Measurements from ENCODE around the gene GTF3C5. TPM values are rescaled to one million over a fixed set of nuclear protein-coding genes. Genes with fewer than 3 reads are reported as not detected.

Gene GTF3C5
- total and polyA plus RNA-seq, 2 of the 4 experiments (the other 2 are of a cell fraction), result 49.1 to 52.3 TPM

DNA sequence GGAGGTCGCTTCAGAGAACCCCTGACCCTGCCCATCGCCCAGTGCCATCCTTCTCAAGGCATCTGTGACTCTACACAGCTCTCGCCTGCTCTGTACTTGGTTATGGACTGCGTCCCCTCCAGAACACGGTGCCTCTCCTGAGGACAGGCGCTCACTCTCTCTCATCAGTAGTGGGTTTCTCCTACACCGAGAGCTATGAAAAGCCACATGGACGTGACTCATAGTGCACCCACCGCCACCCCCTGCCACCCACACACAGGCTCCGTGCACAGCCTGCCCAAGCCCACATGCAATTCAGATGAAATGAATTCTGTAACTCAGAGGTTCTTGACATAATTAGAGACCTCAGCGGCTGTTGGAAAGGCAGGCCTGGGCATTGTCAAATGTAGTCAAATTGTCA, 13.9 kb downstream of the GTF3C5 start:
- no peak overlapping the region for H3K56ac ChIP-seq (ENCODE audit: extremely low read depth, insufficient read depth, low read length)
- BruUV-seq (replicated peaks), result no TSS peak
- H3K9ac ChIP-seq (ENCODE audit: low read depth, low read length), result no peak overlapping the region
- no peak overlapping the region for H3K4me2 ChIP-seq (ENCODE audit: low read depth, low read length)
- H2BK5ac ChIP-seq (ENCODE audit: low read depth, low read length, poor library complexity, severe bottlenecking), result no peak overlapping the region
- peaks cover 5 to 40% of the 10 kb centered on the region in 2 experiments; a peak in 3 of 4 replicates for H3K79me1 ChIP-seq (ENCODE audit: low read depth in 1 of 2, low read length in 2 of 2)
- no peaks in the 10 kb centered on the region for H3K27me3 ChIP-seq (ENCODE audit: control insufficient read depth, insufficient read depth, low read length)
- DNase-seq (no peak), ATAC-seq (ENCODE audit: low read depth) (no peak)
- H4K91ac ChIP-seq (ENCODE audit: insufficient read depth, low read depth, low read length), result no peak overlapping the region
- no peaks in the 10 kb centered on the region for H3K9me1 ChIP-seq (ENCODE audit: insufficient read depth, low read length)
- TF ChIP-seq, protein P1, sequence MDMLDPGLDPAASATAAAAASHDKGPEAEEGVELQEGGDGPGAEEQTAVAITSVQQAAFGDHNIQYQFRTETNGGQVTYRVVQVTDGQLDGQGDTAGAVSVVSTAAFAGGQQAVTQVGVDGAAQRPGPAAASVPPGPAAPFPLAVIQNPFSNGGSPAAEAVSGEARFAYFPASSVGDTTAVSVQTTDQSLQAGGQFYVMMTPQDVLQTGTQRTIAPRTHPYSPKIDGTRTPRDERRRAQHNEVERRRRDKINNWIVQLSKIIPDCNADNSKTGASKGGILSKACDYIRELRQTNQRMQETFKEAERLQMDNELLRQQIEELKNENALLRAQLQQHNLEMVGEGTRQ (IDR thresholded peaks at IDR 0.05; ENCODE audit: low read depth, low read length), result no peak
- no peak for TF ChIP-seq RFX5 (IDR thresholded peaks at IDR 0.05; ENCODE audit: low read depth, low read length)
- TF ChIP-seq, protein P2, sequence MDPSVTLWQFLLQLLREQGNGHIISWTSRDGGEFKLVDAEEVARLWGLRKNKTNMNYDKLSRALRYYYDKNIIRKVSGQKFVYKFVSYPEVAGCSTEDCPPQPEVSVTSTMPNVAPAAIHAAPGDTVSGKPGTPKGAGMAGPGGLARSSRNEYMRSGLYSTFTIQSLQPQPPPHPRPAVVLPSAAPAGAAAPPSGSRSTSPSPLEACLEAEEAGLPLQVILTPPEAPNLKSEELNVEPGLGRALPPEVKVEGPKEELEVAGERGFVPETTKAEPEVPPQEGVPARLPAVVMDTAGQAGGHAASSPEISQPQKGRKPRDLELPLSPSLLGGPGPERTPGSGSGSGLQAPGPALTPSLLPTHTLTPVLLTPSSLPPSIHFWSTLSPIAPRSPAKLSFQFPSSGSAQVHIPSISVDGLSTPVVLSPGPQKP (IDR thresholded peaks at IDR 0.05; ENCODE audit: borderline replicate concordance, low read depth, low read length), result no peak
- no peak for TF ChIP-seq MAFK (IDR thresholded peaks at IDR 0.05; ENCODE audit: low read depth, low read length)
- no peak for TF ChIP-seq RAD21 (IDR thresholded peaks at IDR 0.05; ENCODE audit: low read length)
- TF ChIP-seq CEBPB (IDR thresholded peaks at IDR 0.05; ENCODE audit: low read depth, low read length), result no peak
- TF ChIP-seq, protein P3, sequence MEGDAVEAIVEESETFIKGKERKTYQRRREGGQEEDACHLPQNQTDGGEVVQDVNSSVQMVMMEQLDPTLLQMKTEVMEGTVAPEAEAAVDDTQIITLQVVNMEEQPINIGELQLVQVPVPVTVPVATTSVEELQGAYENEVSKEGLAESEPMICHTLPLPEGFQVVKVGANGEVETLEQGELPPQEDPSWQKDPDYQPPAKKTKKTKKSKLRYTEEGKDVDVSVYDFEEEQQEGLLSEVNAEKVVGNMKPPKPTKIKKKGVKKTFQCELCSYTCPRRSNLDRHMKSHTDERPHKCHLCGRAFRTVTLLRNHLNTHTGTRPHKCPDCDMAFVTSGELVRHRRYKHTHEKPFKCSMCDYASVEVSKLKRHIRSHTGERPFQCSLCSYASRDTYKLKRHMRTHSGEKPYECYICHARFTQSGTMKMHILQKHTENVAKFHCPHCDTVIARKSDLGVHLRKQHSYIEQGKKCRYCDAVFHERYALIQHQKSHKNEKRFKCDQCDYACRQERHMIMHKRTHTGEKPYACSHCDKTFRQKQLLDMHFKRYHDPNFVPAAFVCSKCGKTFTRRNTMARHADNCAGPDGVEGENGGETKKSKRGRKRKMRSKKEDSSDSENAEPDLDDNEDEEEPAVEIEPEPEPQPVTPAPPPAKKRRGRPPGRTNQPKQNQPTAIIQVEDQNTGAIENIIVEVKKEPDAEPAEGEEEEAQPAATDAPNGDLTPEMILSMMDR (conservative IDR thresholded peaks at IDR 0.05; ENCODE audit: low read depth, low read length), result no peak
- no peak for TF ChIP-seq NFE2L2 (IDR thresholded peaks at IDR 0.05; ENCODE audit: low read depth, low read length)
- no peak for TF ChIP-seq BHLHE40 (IDR thresholded peaks at IDR 0.05; ENCODE audit: low read depth, low read length)
- no peak for TF ChIP-seq CHD1 (IDR thresholded peaks at IDR 0.05; ENCODE audit: low read depth, low read length)
- TF ChIP-seq POLR2A (IDR thresholded peaks at IDR 0.05; ENCODE audit: low read depth, low read length), result no peak
- no peak for TF ChIP-seq MAZ (IDR thresholded peaks at IDR 0.05; ENCODE audit: borderline replicate concordance, low read depth, low read length)
- no peak overlapping the region for H2BK20ac ChIP-seq (ENCODE audit: low read depth, low read length)
- no peak overlapping the region for H2BK120ac ChIP-seq (ENCODE audit: low read depth, low read length)
- ChIA-PET POLR2A (ENCODE audit: unreplicated experiment) (interaction anchor here (0.6 kb wide), 1 partner anchor 758 kb away, joined by 3 read pairs; no protein-coding TSS in a partner anchor), CTCF (interaction anchor here (1.7 kb wide), 1 partner anchor 100 kb away, joined by 4 read pairs; no protein-coding TSS in a partner anchor)
- no peak overlapping the region for H3K27ac ChIP-seq (ENCODE audit: insufficient read depth, low read length)
- no peak overlapping the region for H2AFZ ChIP-seq (replicated peaks; ENCODE audit: low read length, poor library complexity)
- no peak overlapping the region for H3K18ac ChIP-seq (ENCODE audit: low read depth, low read length)
- intact Hi-C loops (cut with micrococcal nuclease), result no loop called here
- H4K8ac ChIP-seq (ENCODE audit: low read depth in 2 of 2, low read length in 2 of 2), result no peak overlapping the region
- H3K9me3 ChIP-seq (ENCODE audit: control insufficient read depth, insufficient read depth, low read length), result no peaks in the 10 kb centered on the region
- H3K4ac ChIP-seq (ENCODE audit: low read depth, low read length), result no peak overlapping the region
- H3K36me3 ChIP-seq (ENCODE audit: control insufficient read depth, insufficient read depth, low read length), result peaks cover 57% of the 10 kb centered on the region
- 80% methylated on average over 1 of the region's 11 CpGs; no CpG with 5 or more reads in 1 of the 2 experiments for WGBS, 2 experiments (ENCODE audit: extremely low coverage in 2 of 2, insufficient read length in 1 of 2)
- peaks cover 28% of the 10 kb centered on the region for H4K20me1 ChIP-seq (ENCODE audit: insufficient read depth, low read length)
- H2AK9ac ChIP-seq (replicated peaks; ENCODE audit: low read depth, low read length, poor library complexity), result no peak overlapping the region
- H3K4me1 ChIP-seq (ENCODE audit: control insufficient read depth, insufficient read depth, low read length), result no peaks in the 10 kb centered on the region
- H3K4me3 ChIP-seq (ENCODE audit: insufficient read depth, low read depth, low read length), result no peak overlapping the region
- no peak overlapping the region for H2BK15ac ChIP-seq (ENCODE audit: low read depth, low read length)
- dilution Hi-C loops (cut with HindIII; ENCODE audit: low sequenced_read_pairs, unreplicated experiment), result no loop called here
- H3K14ac ChIP-seq (replicated peaks; ENCODE audit: low read depth, low read length), result no peak overlapping the region
- no peak overlapping the region for H4K5ac ChIP-seq (ENCODE audit: low read depth, low read length)
- no peak overlapping the region for H2AK5ac ChIP-seq (ENCODE audit: low read depth, low read length)
- in situ Hi-C loops (cut with MboI; ENCODE audit: low sequenced_read_pairs), result loop anchor here (5.0 to 25.0 kb wide), 2 partner anchors 108 to 443 kb away; partner anchors contain the start of gene SLC2A6
- H3K23ac ChIP-seq (ENCODE audit: low read depth, low read length), result no peak overlapping the region
